NCI-H2029 (cell line): ENCODE data around the gene PLPP4.

Source experiments
- DNase-seq: peaks from one replicate; lab custom pipeline; 2025; lab: John Stamatoyannopoulos, UW

Gene PLPP4

GRCh38 chr10:120456626-120457430 lies at the start of gene PLPP4:
Gene PLPP4, plus strand, starts transcription at chr10:120457227. Its CDS starts 79 bp downstream, at chr10:120457306.
- no peak for DNase-seq

- no peak for DNase-seq
Measured at GRCh38 chr10:120409816-120410215, 47.2 kb upstream of the PLPP4 start.

GRCh38 chr10:120414946-120415345 lies 42.1 kb upstream of the PLPP4 start:
- no peak for DNase-seq

- DNase-seq, result no peak
Measured at GRCh38 chr10:120415709-120416330, 41.2 kb upstream of the PLPP4 start.

- no peak for DNase-seq
Measured at GRCh38 chr10:120420421-120420820, 36.6 kb upstream of the PLPP4 start.

- DNase-seq, result no peak
Measured at GRCh38 chr10:120421250-120421649, 35.8 kb upstream of the PLPP4 start.

GRCh38 chr10:120422457-120422856 lies 34.6 kb upstream of the PLPP4 start:
- DNase-seq, result no peak

GRCh38 chr10:120423431-120424197 lies 33.4 kb upstream of the PLPP4 start:
- DNase-seq, result no peak

GRCh38 chr10:120424198-120424464 lies 32.9 kb upstream of the PLPP4 start:
- no peak for DNase-seq

GRCh38 chr10:120426306-120426705 lies 30.7 kb upstream of the PLPP4 start:
- no peak for DNase-seq

- no peak for DNase-seq
Measured at GRCh38 chr10:120428754-120429153, 28.3 kb upstream of the PLPP4 start.

- no peak for DNase-seq
Measured at GRCh38 chr10:120429395-120429794, 27.6 kb upstream of the PLPP4 start.

- peak; percentile 8 for DNase-seq
Measured at GRCh38 chr10:120431251-120431651, 25.8 kb upstream of the PLPP4 start.

- no peak for DNase-seq
Measured at GRCh38 chr10:120432209-120432608, 24.8 kb upstream of the PLPP4 start.

GRCh38 chr10:120433141-120433540 lies 23.9 kb upstream of the PLPP4 start:
- no peak for DNase-seq

- no peak for DNase-seq
Measured at GRCh38 chr10:120436439-120437112, 20.5 kb upstream of the PLPP4 start.

- no peak for DNase-seq
Measured at GRCh38 chr10:120437541-120437940, 19.5 kb upstream of the PLPP4 start.

GRCh38 chr10:120451968-120452367 lies 5.1 kb upstream of the PLPP4 start:
- no peak for DNase-seq

- DNase-seq, result no peak
Measured at GRCh38 chr10:120453319-120453718, 3.7 kb upstream of the PLPP4 start.

- DNase-seq, result no peak
Measured at GRCh38 chr10:120453886-120454285, 3.1 kb upstream of the PLPP4 start.

- DNase-seq, result no peak
Measured at GRCh38 chr10:120455004-120455403, 2.0 kb upstream of the PLPP4 start.

- no peak for DNase-seq
Measured at GRCh38 chr10:120455606-120456005, 1.4 kb upstream of the PLPP4 start.
